Measurements from ENCODE around the gene RAB44.

Gene RAB44

GRCh38 chr6:36743538-36744303 is 46.1 kb downstream of the RAB44 start:
- no peak for DNase-seq
- intact Hi-C loops (cut with DNase I): no loop called here

- intact Hi-C loops (cut with DNase I): no loop called here
- DNase-seq: no peak
Observed at GRCh38 chr6:36744304-36744673, 46.7 kb downstream of the RAB44 start.

- DNase-seq: no peak
- intact Hi-C loops (cut with DNase I): no loop called here
Observed at GRCh38 chr6:36745283-36745682, 47.7 kb downstream of the RAB44 start.

DNA sequence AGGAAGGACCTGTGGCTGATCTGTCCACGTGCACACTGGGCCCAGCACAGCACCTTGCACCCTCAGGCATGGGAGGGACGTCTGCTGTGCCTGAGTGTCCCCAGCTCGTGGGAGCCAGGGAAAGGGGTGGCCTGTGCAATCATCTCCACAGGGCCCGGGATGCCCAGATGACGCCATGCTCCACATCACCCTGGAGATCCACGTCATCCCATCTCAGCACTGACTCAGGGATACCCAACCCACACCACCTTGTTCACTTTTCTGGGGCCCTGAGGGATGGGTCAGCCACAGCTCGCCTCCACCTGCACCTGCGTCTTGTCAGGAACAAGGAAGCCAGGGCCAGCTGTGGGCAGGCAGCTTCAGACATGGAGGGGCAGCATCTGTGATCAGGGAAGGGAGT is 48.2 kb downstream of the RAB44 start:
- DNase-seq: no peak
- intact Hi-C loops (cut with DNase I): no loop called here

GRCh38 chr6:36746251-36746650 is 48.6 kb downstream of the RAB44 start:
- DNase-seq: no peak
- intact Hi-C loops (cut with DNase I): no loop called here

DNA sequence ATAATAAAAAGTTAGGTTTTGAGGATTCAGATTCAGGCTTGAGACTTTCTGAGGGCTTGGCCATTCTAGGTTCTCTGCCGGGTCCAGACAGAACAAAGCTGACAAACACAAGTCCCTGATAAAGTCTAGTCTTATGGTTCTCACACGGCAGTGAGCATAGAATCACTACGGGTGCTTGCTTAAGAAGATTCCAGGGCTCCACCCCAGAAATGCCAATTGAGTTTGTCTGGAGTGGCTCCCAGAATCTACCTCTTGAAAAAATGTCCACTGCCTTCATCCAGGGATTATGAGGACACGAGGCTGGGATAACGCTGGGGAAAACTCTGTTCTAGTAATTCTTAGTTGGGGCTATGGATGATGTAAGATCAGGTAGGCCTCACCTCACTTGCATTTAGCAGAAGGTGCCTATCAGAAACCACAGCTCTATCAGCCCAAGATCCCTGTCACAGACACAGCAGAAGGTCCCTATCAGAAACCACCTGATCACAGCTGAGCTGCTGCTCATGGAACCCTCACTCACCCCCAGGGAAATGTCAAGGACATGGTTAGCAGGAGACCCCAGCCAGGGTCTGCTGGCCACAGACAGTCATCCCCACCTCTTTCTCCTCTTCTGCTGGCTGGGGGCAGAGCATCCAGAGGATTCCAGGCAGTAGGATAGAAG is 52.3 kb downstream of the RAB44 start:
- intact Hi-C loops (cut with DNase I): no loop called here
- DNase-seq: no peak

DNA sequence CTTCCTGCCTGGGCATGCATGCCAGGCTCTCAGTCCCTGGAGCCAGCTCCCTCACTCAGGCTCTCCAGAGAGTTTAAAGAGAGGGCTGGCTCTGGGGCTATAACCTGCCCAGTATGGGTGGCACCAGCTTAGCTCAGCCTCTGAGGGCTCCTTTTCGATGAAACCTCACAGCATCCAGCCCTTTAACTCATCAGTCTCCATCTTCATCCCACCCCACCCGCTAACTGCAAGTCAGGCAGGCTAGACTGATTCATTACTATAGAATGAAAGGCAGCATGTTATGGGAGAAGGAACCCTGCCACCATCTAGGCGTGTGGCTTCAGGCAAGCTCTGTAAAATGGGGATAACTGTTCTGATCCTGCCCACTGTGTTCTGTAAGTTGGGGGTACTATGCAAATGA is 53.5 kb downstream of the RAB44 start:
- intact Hi-C loops (cut with DNase I): no loop called here
- DNase-seq: no peak

GRCh38 chr6:36751833-36752186 is 54.2 kb downstream of the RAB44 start:
- intact Hi-C loops (cut with DNase I): no loop called here
- DNase-seq: no peak

GRCh38 chr6:36752187-36752885 is 54.7 kb downstream of the RAB44 start:
- intact Hi-C loops (cut with DNase I): no loop called here
- DNase-seq: no peak

- DNase-seq: no peak
- intact Hi-C loops (cut with DNase I): no loop called here
Observed at GRCh38 chr6:36752886-36753506, 55.4 kb downstream of the RAB44 start.

DNA sequence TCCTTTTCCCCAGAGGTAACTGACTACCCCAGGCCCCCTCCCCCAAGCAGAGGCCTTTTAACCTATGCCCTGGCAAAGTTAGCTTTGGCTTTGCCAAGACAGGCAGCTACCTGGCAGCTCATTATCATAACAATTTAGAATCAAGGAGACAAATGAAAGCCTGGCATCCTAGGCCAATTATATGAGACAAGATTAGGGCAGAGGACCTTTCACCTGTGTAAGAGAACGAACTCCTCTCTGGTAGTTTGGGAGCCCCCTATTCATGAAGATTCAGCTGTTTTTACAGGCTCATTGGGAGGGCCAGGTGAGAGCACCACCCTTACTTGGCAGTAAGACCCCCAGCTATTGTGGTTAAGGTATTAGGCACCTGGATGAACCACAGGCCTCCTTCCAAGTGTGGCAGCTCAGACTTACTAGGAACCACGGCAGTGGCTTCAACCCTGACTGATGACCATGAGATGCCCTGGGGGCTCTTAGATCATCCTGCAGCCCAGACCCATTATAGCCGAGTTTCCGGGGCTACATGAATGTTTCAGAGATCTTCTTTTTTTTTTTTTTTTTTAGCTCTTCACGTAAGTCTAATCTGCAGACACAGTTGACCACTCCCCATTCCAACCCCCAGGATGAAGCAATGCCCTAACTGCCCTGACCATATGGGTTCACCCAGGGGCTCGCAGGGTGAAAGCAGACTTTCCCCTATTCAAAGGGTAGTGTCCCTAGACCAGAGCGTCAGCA is 56.2 kb downstream of the RAB44 start:
- DNase-seq: no peak
- intact Hi-C loops (cut with DNase I): no loop called here

DNA sequence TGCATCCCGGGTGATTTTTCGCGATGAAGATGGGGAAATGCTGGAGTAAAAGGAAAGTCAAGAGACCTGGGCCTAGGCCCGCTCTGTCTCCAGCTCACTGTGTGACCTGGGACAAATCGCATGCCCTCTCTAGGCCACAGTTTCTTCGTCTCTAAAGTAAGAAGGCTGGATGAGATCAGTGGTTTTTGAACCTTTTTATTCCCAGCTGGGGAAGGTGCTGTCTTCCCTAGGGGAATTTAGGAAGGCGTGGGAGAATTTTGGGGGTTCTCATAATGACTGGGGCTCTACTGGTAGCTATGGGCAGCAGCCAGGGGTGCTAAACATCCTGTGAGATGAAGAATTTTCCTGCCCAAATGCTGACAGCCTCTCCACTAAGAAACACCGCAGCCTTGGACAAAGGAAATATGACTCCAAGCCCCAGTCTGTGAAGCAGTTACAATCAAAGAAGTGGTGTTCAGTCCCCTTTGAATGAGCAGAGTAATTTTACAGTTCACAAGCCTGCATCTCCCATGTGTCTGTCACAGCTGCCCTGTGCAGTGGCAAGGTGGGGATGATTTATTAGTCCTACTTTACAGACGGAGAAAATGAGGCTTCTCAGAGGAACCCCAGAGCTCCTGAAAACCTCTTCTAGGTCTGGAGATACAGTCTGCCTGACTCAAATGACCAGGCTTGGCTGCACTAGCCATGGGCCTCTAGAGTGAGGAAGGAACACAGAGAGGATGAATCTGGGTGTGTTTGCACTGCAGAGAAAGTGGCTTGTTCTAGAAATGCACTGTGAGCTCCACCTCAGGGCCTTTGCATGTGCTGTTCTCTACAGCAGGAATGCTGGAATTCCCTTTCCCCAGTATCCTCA is 57.2 kb downstream of the RAB44 start:
- intact Hi-C loops (cut with DNase I): loop anchor here (5.0 kb wide), 1 partner anchor 68 kb away; no protein-coding TSS in a partner anchor
- DNase-seq: no peak

DNA sequence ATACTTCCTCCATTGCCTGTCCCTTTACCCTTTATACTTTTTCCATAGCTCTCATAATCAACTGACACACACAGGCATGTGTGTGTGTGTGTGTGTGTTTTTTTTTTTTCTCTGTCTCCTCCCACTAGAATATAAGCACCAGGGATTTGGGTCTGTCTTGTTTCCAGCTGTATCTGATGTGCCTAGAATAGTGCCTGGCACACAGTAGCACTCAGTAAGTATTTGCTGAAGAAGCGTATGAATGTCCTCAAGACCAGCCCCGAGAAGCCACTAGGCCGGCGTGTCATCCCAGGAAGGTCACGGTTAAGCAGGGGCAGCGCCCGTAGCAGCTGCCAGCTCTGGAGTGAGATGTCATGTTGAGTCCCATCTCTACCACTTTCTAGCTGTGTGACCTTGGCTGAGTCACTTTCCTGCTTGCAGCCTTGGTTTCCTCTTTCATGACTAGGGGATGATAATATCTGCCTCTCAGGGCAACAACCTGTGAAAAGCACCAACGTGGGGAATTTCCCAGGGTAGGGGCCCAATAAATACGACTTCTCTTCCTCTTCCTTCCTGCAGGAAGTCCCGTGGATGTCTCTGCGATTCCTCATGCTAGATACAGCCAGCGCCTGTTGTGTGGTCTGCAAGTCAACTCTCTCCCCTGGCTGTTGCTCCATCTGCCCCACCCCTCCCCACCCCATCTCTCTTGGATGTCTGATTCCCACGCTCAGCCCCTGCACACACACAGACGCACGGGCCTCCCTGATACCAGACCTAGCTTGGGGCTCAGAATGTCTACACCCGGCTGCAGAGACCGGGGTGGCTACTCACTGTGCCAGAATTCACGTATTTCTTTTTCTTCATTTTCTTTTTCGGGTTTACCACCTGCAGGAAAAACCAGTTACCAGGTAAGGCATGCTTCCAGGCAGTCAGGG is 58.1 kb downstream of the RAB44 start:
- no peak for DNase-seq
- intact Hi-C loops (cut with DNase I): loop anchor here (5.0 kb wide), 1 partner anchor 68 kb away; no protein-coding TSS in a partner anchor

GRCh38 chr6:36756786-36757185 is 59.2 kb downstream of the RAB44 start:
- intact Hi-C loops (cut with DNase I): loop anchor here (5.0 kb wide), 1 partner anchor 69 kb away; no protein-coding TSS in a partner anchor
- DNase-seq: no peak

GRCh38 chr6:36757206-36757605 is 59.6 kb downstream of the RAB44 start:
- intact Hi-C loops (cut with DNase I): loop anchor here (5.0 kb wide), 1 partner anchor 70 kb away; no protein-coding TSS in a partner anchor
- DNase-seq: no peak

- intact Hi-C loops (cut with DNase I): loop anchor here (2.0 to 5.0 kb wide), 2 partner anchors 71 to 135 kb away; no protein-coding TSS in a partner anchor
- no peak for DNase-seq
Observed at GRCh38 chr6:36757943-36758508, 60.4 kb downstream of the RAB44 start.

- no peak for DNase-seq
- intact Hi-C loops (cut with DNase I): loop anchor here (2.0 to 5.0 kb wide), 2 partner anchors 71 to 136 kb away; no protein-coding TSS in a partner anchor
Observed at GRCh38 chr6:36758516-36759147, 61.0 kb downstream of the RAB44 start.
